NB4 (cell line): ENCODE data around the gene AFAP1L1.

Experiments used
- CTCF ChIP-seq: IDR thresholded peaks from one replicate; pipeline ENCODE4 v1.5.1; 2012; ENCODE audit warnings: low read depth, low read length
- MAX ChIP-seq: IDR thresholded peaks from 2 replicates; pipeline ENCODE4 v1.6.1; 2011; ENCODE audit warnings: low read depth, low read length
- MYC ChIP-seq: IDR thresholded peaks from 2 replicates; pipeline ENCODE4 v1.6.1; 2011; ENCODE audit warnings: low read depth, low read length
- POLR2A ChIP-seq: IDR thresholded peaks from 2 replicates; pipeline ENCODE4 v1.6.1; 2011; ENCODE audit warnings: mild to moderate bottlenecking; ENCODE audit not compliant: insufficient read length; ENCODE audit errors: extremely low read depth

GRCh38 chr5:149301744-149302380, 30.2 kb downstream of the AFAP1L1 start:
- TF ChIP-seq POLR2A: no peak
- no peak for TF ChIP-seq CTCF
- TF ChIP-seq MAX: no peak
- TF ChIP-seq MYC: no peak
